Colon (tissue), 2 donors: ENCODE measurements around the gene SLC10A1.

Experiments
- FAIRE-seq: peaks from 2 replicates; lab custom pipeline; 2012; peaks lifted over from hg19 to GRCh38; lab: Jason Lieb, UNC
- donor health status: control.
- donor health status: control.

Gene SLC10A1

DNA sequence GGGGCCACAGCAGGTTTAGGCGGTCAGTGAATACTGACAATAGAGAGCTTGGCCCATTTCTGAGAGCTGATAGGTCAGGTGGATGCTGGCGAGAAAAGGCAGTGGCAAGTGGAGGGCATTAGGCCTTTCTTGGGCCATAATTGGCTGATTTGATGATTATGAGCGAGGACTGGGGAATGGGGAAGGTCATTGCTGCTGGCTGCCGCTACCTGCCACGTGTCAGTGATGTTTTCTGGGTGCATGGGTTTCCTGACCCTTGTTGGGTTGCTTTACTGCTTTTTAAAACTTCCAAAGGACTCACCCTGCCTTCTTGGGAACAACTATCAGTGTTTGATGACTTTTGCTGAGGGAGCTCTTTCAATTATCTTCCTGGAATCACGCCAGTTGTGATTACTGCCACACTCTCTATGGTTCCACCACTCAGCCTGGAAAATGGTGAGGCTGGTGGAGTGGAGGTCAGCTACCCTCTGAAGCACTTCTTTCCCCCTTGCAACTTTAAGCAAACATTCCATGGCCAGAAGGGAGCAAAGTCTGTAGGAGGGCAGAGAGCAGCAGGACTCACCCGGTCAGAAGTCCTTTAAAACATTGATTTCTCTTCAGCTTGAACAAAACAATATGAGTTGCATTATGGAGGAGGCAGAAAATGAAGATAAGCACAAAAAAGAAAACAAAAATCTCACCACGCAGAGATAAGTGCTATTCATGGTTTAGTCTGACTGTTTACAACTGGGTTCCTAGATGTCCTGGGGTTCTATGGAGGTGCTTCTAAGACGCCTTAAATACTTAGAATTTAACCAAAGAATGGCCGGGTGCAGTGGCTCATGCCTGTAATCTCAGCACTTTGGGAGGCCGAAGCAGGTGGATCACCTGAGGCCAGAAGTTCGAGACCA, 12.1 kb upstream of the SLC10A1 start:
- FAIRE-seq, result no peak

DNA sequence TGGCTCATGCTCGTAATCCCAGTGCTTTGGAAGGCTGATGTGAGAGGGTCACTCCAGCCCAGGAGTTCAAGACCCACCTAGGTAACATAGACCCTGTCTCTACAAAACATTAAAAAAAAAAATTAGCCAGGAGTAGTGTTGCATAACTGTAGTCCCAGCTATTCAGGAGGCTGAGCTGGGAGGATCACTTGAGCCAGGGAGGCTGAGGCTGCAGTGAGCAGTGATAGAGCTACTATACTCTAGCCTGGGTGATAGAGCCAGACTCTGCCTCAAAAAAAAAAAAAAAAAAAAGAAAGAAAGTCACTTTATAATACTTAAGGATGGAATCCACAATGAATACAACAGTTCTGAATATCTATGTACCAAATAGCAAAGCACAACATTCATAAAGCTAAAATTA, 10.2 kb upstream of the SLC10A1 start:
- FAIRE-seq, result no peak

DNA sequence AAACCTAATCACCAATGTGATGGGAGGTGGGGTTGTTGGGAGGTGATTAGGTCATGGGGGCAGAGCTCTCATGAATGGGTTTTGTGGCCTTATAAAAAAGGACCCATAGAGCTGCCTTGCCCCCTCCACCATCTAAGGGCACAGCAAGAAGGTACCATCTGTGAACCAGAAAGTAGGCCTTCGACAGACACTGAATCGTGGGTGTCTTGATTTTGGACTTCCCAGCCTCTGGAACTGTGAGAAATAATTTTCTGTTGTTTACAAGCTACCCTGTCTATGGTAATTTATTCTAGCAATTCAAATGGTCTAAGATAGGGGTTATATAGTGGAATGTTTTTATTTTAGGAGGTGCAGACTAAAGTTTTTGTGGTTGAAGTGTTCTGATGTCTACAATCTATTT, 7.9 kb upstream of the SLC10A1 start:
- no peak for FAIRE-seq

DNA sequence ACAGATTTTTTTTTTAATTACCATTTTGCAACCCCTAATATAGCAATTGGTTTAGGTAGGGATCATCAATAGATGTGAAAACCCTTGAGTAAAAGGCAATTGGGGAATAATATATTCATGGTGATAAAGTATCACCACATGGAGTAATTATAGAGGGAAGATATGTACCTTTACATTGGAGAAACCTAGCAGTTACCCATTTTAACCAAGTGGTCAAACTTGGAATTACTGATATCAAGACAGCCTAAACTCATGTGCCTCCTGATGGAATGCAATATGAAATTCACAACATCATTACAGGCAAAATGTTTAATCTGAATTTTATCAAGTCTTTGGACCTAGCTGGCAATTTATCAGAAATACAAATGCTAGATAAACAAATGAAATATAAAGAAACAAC, 6.7 kb upstream of the SLC10A1 start:
- FAIRE-seq, result no peak

DNA sequence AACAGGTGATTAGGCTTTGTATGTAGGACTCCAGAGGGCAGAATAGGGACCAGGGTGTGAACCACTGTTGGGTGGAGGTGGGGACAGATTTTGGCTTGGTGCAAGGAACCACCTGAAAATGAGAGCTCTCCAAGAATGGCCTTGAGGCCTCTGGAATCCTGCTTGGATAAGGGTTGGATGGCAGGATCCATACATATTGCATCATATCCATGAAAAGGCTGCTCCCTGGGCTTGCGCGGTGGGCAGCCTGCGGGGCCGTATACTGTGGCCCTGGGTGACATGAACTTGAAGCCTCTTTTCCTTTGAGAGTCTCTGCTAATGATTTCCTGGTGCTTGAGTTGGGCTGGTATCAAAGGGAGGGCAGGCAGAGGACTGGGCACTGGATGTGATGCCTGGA, 1.3 kb upstream of the SLC10A1 start:
- no peak for FAIRE-seq

DNA sequence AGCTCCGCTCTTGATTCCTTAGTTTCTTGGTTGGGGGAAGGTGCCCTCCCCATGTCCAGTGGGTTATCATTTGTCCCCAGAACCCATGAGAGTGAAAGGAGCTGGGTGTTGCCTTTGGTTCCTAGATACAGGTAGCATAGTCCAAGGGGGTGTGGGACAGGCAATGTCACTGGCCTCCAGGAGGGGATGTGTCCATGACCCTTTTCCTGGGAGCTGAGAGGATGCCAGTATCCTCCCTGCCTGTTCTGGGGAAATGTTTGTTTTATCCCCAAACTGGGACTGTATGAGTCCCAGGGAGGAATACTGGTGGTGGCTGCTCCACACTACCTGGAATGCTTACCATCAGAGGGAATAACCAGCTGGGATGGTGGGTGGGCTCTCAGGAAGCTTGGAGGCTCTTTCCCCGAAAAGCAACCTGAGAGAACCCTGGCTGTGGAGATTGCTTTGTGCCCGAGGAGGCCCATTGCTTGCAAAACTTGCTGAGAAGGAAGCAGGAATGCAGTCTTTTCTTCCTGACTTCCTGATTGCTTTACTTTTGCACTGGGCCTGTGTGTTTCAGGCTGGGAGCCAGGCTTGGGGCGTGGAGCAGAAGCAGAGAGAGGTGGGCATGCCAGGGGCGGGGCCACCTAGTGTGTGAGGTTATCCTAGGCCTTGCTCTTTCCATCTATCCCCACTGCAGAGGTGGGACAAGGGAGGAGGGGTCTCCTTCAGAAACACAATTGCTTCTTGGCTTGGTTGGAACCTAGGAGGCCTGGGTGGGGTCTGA, 715 bp upstream of the SLC10A1 start:
- no peak for FAIRE-seq

DNA sequence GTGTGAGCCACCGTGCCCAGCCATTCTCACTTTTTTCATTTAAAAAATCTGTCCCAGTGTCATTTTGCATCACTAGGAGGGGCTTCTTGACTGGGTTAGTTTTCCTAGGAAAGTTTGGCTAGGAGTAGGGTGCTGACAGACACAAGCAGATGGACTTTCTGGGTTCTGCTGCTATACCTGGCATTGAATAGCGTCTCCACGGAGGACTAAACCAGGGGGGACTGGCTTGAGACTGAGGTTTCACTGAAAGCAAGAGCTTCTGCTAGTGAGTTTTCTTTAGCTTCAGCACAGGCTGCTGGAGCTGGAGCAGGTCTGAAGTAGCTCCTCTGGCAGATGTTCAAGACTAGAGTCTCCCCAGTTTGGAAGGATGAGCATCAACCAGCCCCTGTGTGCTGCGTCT, 1.4 kb downstream of the SLC10A1 start:
- no peak for FAIRE-seq

DNA sequence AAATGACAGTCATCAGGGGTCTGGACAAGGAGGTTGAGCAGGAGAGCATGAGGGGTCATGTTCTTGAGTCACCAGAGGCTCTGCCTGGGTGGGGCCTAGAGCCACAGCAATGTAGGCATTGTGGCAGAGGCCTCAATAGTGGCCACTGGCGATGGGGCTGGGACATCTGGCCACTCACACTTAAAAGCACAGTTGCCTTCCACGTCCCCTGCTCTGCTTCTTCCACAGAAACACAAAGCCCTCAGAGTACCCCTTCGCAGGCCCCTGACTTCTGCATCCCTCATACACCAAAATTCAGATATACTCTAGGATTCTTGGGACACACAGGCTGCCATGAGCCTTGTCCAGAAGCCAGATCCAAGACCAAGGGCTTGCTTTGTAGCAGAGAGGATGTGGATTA, 2.2 kb downstream of the SLC10A1 start:
- no peak for FAIRE-seq

DNA sequence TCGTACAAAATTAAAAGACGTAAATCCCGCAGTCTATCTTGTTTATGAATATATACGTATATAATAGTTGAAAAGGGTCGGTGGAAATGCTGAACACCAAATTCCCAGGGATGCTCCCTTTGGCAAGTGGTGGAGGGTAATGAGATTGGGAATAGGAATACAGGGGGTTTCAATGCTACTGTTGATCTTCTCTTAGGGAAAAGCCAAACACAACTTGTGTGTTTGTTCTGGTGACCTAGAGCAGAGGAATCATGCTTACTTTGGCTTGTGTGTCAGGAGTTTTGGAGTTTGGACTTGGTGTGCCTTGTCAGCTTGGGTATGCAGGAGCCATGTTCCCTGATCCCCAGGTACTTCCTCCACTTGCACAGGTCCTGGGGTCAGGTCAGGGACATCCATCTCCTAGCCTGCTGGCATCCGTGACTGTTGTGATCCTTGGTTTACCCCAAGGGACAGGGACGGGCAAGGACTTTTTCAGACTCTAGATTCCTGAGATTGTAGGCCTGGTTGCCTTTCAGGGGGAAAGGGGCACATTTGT, 4.1 kb downstream of the SLC10A1 start:
- no peak for FAIRE-seq

DNA sequence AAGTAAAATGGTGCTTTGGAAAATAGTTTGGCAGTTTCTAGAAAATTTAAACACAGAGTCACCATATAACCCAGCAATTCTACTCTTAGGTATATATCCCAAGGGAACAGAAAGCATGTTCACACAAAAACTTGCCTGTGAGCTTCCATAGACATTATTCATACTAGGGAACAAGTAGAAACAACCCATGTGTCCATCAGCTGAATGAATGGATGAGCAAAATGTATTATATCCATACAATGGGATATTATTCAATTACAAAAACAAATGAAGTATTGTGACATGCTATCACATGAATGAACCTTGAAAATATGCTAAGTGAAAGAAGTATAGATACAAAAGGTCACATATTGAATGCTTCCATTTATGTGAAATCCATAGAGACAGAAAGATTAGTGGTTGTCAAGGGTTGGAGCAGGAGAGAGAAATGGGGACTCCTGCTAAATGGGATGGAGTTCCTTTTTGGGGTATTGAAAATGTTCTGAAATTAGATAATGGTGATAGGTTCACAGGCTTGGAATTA, 7.9 kb downstream of the SLC10A1 start:
- no peak for FAIRE-seq

DNA sequence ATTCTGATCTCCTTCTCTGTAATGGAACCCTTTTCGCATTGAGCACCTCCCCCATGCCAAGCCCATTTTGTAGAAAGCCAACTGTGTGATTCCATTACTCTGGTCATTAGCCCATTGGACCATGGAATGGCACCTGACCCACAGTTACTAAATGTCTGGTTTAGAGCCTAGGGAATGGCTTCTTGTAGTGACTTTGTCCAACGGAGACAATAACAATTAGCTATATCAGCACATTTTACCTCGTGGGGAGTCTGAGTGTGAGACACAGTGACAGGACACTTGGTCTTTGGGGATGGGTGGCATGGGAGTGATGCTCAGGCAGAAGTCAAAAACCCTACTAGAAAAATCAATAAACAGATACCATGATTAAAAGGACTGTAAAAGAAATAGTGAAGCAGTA, 10.4 kb downstream of the SLC10A1 start:
- FAIRE-seq, result no peak

DNA sequence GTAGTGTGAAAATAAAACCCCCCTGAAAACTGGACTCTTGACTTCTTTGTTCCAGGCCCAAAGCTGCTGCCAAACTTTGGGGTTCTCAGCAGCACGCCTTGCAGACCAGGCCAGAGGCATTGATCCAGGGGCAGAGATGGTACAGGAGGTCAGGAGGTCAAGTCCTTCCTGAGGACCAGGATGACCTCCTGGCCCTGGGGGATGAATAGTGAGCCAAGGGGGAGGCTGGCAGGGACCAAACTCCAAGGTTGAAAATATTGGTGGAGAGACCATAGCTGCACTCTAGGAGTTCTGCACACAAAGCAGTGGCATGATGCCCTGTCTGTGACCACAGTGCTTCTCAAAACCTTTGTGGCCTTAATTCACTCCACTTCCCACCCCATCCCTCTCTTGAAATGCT, 12.1 kb downstream of the SLC10A1 start:
- FAIRE-seq, result no peak

DNA sequence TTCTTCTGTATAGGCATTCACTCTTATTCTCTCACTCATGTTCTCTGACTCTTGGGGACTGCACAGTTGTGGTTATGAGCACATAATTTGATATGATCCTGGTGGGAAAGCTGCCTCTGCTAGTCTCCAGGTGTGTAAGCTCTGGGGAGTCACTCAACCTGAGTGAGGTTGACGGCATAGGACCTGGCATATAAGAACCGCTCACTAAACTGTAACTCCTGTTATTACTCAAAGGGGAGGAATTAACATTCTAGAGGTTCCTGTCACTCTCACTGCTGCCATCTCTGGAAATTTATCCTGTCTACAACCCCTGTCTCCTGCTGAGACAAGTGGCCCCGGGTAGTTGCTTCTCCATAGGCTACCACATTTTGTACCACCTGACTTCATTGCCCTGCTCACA, 16.1 kb downstream of the SLC10A1 start:
- no peak for FAIRE-seq

DNA sequence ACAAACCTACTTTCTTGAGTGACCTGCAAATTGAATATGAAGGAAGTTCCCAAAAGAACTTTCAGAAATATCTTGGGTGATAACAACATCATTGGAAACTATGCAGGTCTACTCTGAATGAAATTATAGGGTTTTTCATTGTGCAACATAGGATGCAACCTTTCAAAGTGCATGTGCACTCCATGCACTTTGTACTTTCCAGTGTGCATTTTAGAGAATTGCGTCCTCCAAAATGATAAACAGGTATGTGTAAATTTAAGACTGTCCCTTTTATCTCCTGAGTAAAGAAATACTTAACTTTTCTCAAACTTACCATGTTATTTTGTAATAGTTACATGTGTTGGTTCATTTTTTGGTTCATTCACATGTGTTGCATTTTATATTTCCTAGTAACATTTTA, 16.9 kb downstream of the SLC10A1 start:
- FAIRE-seq, result no peak

DNA sequence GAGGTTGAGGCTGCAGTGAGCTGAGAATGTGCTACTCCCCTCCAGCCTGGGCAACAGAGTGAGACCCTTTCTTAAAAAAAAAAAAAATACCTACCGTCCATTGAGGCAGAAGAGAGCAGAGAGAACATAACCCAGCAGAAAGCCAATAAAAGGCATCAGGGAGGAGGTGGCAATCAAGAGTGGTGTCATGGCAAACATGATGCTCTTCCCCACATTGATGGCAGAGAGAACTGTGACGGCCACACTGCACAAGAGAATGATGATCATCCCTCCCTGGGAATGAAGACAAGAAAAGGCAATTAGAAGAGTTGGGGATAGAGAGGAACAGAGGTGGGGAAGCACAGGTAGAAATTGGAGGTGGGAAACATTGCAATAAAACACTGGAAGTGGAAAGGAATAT, 18.0 kb downstream of the SLC10A1 start:
- FAIRE-seq, result no peak

DNA sequence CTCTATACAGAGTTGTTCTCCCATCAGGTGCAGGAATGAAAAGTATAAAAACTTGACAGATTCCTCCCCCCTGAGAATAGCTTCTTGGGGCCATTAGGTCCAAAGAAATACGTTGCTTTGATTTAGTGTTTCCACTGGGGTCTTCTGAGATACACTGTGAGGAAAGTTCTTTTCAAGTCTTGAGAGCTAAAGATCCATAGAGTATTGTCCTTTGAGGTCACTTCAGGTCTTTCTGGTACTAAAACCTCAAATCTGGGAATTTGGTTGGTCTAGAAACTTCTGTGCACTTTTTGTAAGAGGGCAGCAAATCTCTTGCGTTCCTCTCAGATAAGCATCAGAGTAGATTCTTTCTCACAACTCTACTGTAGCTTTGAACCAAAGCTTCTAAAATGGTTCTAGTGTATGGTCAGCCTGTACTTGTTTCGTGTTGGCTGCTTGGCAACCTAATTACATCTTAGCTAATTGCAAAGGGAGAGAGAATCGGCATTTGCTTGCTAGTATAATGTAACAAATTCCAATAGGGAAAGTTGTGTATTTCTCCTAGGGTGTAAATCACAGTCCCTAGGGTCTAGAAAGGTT, 20.1 kb downstream of the SLC10A1 start:
- FAIRE-seq, result no peak

DNA sequence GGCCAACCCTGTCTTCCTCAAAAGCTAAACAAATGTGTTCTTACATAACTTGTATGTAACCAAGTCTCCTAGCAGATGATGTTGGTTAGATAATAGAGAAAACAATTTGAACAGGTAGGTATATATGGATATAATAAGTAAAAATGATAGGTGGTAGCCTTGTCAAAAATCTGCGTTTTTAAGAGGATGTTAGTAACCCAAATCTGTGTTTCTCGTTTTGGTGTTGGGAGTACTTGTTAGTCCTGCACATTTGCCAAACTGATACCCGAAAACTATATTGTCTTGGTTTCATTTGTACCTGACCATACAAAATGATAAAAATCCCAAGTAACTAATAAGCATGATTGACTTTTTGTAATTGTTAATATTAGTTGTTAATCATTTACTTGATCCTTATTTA, 22.0 kb downstream of the SLC10A1 start:
- FAIRE-seq, result no peak

DNA sequence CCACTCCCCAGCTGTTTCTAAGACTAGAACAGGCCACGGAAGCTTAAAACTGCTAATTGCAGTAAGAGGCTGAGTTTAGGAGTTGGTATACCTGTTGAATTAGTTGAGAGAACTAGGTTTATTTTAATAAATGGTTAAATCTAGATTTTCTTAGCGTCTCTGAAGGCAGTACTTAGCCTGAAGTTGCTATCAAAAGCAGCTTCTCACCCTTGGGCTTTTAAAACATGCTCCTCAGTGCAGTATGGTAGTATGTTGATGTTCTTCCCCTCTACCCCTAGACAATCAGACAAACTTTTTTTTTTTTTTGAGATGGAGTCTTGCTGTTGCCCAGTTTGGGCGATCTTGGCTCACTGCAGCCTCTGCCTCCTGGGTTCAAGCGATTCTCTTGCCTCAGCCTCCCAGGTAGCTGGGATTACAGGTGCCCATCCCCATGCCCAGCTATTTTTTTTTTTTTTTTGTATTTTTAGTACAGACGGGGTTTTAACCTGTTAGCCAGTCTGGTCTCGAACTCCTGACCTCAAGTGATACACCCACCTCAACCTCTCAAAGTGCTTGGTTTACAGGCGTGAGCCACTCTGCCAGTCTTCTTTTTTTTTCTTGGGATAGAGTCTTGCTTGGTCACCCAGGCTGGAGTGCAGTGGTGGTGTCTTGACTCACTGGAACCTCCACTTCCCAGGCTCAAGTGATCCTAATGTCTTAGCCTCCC, 23.3 kb downstream of the SLC10A1 start:
- FAIRE-seq, result no peak

DNA sequence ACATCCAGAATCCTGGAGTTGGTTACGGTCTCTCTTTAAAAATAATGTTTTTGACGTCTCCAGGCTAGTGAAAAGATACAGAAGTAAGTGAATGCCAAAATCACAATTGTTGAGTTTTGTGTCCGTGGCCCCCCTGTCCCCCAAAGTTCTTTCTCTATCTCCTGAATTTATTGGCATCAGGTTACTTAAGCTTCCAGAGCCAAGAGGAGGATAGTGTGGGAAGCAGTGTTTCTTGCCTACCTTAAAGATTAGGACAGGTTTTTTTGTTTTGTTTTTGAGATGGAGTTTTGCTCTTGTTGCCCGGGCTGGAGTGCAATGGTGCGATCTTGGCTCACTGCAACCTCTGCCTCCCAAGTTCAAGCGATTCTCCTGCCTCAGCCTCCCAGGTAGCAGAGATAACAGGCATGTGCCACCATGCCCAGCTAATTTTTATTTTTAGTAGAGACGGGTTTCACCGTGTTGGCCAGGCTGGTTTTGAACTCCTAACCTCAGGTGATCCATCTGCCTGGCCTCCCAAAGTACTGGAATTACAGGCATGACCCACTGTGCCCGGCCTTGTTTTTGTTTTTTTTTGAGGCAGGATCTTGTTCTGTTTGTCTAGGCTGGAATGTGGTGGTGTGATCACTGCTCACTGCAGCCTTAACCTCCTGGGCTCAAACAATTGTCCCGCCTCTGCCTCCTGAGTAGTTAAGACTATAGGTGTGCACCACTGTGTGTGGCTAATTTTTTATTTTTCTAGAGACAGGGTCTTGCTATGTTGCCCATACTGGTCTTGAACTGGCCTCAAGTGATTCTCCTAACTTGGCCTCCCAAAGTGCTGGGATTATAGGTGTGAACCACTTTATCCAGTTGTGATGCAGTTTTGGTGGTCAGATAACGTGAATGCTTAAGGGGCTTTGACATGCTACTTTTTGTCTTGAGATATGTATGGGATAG, 24.7 kb downstream of the SLC10A1 start:
- no peak for FAIRE-seq

DNA sequence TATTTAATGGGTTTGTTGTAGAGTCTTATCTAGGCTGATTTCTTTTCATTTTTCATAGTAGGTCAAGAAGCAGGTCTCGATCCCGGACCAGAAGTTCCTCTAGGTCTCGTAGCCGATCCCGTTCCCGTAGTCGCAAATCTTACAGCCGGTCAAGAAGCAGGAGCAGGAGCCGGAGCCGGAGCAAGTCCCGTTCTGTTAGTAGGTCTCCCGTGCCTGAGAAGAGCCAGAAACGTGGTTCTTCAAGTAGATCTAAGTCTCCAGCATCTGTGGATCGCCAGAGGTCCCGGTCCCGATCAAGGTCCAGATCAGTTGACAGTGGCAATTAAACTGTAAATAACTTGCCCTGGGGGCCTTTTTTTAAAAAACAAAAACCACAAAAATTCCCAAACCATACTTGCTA, 25.9 kb downstream of the SLC10A1 start:
- no peak for FAIRE-seq

DNA sequence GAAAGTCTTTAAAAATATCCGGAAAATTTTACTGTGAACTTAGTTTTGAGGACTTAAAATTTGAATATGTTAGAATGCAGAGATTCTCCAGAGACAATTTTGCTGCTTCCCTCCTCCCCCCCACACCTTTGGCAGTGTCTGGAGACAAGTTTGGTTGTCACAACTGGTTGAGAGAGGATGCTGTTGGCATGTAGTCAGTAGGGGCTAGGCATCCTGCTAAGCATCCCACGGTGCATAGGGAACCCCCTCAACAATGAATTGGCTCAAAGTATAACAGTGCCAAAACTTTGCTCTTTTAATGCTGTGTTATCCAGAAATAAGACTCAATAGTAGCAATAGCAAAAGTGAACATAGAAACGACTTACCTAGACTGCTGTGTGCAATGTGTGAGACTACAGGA, 26.5 kb downstream of the SLC10A1 start:
- no peak for FAIRE-seq
